ENCODE data around the gene MAEL.

The MAEL gene

GRCh38 chr1:166988974-166989515 lies at the start of gene MAEL:
TSS of gene MAEL (plus strand) at chr1:166989280. CDS start at chr1:166989353, 73 bp downstream.
- no peak for DNase-seq (ENCODE audit: low read depth in 2 of 2)

DNA sequence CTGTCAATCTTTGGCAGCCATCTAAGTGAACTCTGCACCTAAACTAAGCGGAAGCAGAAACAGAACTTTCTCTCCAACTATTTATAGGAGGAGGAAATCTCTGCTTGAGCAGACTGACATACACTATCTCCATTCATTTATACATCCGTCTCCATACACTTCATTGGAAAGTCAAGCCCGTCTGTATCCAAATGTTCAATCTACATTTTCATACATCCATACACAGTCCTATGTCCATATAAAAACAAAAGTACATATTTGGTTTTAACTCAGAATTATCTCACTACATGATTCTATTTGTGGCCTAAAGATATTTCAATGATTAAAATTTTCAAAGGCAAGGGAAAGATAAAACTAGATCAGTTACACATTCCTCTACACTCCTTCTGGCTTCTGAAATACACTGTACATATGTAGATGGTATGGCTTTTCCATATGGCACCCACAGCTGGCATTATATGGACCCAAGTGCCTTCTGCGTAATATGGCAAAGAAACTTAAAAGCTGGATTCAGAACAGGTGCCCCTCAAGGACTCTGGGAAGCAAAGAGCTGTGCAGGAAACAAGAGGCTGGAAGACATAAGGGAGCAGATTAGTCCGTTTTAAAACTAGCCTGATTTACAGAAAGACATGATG lies 49.2 kb upstream of the MAEL start:
- DNase-seq (ENCODE audit: low read depth in 2 of 2), result no peak

- DNase-seq (ENCODE audit: low read depth in 2 of 2), result peak; percentile 18 to 29
Measured at GRCh38 chr1:166944186-166944967, 44.7 kb upstream of the MAEL start.

- peak in 1 of 2 experiments; percentile 5 for DNase-seq (ENCODE audit: low read depth in 2 of 2)
Measured at GRCh38 chr1:166947398-166948043, 41.6 kb upstream of the MAEL start.

GRCh38 chr1:166948856-166949350 lies 40.2 kb upstream of the MAEL start:
- no peak for DNase-seq (ENCODE audit: low read depth in 2 of 2)

DNA sequence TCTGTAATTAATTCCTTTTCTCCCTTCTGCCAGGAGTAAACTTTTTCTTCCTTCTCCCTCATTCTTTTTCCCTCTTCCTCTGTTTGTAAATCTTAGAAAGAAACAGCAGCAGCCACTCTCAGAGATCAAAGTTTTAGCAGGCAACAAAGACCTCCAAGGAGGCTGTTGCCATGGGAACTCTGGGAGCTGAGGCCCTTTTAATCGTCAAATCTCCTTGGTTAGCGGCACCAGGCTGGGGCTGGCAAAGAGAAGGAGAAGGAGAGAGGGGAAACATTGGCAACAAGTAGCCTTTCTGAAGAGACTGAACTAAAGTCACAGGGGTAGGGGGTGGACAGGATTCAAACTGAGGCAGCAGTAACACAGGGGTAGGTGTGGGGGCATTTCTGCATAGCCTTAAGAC lies 38.9 kb upstream of the MAEL start:
- no peak for DNase-seq (ENCODE audit: low read depth in 2 of 2)

DNA sequence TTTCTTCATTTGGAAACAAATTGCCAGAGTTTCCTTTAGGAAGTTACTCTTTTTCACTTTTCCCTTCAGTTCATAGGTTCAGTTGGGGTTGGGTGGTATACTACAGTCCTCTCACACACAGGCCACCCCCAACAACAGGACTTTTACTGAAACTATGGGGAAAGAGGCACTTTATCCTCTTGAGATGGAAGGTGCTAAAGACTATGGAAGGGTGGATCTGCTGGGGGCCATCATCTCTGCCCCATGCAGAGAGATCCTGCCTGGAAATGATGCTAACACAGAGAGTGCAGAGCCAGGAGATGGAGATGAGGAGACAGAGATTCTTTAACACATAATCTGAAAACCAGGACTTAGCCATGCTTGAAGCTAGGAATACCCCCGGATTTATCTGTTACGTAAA lies 38.0 kb upstream of the MAEL start:
- no peak for DNase-seq (ENCODE audit: low read depth in 2 of 2)

- peak; percentile 21 to 24 for DNase-seq (ENCODE audit: low read depth in 2 of 2)
Measured at GRCh38 chr1:166952002-166952746, 36.9 kb upstream of the MAEL start.

GRCh38 chr1:166953491-166953890 lies 35.6 kb upstream of the MAEL start:
- no peak for DNase-seq (ENCODE audit: low read depth in 2 of 2)

GRCh38 chr1:166956057-166956850 lies 32.8 kb upstream of the MAEL start:
- DNase-seq (ENCODE audit: low read depth in 2 of 2), result no peak

GRCh38 chr1:166956872-166957271 lies 32.2 kb upstream of the MAEL start:
- no peak for DNase-seq (ENCODE audit: low read depth in 2 of 2)

DNA sequence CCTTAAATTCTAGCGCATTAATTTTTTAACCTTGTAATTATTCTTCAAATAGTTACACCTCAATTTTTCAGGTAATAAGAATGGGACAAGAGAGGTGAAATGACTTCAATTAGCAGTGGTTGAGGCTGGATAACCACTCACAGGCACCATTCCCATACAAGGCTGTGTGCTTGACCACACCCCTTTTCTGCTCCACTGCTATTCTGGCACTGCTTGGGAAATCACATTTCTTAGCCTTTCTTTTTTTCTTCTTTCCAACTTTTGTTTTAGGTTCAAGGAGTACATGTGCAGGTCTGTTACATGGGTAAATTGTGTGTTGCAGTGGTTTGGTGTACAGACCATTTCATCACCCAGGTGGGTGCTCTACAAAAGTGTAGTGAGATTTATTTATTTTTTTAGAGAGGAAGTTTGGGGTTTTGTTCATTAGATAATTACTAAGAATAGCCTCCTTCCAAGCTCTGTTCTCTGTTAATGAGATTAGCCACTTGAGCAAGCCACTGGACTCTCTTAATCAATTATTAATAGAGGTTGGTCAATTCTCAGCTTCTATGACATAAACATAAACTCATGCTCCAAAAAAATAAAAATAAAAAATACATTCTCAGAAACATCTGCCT lies 28.1 kb upstream of the MAEL start:
- no peak for DNase-seq (ENCODE audit: low read depth in 2 of 2)

GRCh38 chr1:166969074-166969677 lies 19.9 kb upstream of the MAEL start:
- no peak for DNase-seq (ENCODE audit: low read depth in 2 of 2)

DNA sequence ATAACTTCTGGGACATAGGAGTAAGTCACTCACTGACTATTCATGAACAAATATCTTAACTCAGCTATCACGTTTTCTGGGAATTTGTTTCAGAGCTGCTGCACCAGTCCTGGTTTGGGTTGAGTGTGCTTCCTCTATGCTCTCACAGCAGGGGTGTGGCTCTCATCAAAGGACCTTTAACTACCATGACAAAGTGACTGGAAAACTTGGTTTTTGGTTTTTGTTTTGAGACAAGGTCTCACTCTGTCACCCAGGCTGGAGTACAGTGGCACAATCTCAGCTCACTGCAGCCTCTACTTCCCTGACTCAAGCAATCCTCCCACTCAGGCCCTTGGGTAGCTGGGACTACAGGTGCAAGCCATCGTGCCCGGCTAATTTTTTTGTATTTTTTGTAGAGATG lies 17.8 kb upstream of the MAEL start:
- no peak for DNase-seq (ENCODE audit: low read depth in 2 of 2)

DNA sequence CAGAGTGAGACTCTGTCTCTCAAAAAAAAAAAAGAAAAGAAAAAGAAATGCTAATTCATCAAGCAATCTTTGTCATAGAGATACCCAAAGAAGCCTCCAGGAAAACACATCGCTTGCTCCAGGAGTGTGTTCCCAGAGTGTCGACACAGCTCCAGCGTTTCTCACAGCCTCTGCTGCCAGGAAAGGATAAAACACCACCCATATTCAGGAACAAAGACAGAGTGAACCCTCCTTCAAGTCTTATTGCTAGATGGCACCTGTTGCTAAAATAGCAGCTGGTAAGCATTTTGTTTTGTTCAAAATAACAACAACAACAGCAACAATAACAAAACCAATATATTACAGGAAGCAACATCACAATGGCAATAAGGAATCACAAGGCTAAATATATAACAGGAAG lies 16.9 kb upstream of the MAEL start:
- DNase-seq (ENCODE audit: low read depth in 2 of 2), result no peak

DNA sequence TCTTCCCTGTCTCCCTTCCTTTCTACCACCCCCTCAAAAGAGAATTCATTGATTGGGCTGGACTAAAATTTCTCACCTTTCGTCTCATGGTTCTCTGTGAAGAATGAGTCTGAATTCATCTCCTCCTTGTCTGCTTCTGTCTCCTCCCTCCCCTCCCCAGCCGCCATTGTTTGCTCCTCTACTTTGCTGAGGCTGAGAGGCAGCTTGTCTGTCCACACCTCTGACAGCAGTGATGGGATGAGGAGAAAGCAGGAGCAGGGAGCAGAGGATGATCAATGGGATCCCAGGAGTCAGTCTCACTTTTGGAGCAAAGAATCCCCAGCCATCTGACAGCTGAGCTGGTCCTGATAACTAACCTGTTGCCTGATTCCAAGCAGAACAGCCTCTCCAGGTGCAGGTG lies 16.3 kb upstream of the MAEL start:
- no peak for DNase-seq (ENCODE audit: low read depth in 2 of 2)

DNA sequence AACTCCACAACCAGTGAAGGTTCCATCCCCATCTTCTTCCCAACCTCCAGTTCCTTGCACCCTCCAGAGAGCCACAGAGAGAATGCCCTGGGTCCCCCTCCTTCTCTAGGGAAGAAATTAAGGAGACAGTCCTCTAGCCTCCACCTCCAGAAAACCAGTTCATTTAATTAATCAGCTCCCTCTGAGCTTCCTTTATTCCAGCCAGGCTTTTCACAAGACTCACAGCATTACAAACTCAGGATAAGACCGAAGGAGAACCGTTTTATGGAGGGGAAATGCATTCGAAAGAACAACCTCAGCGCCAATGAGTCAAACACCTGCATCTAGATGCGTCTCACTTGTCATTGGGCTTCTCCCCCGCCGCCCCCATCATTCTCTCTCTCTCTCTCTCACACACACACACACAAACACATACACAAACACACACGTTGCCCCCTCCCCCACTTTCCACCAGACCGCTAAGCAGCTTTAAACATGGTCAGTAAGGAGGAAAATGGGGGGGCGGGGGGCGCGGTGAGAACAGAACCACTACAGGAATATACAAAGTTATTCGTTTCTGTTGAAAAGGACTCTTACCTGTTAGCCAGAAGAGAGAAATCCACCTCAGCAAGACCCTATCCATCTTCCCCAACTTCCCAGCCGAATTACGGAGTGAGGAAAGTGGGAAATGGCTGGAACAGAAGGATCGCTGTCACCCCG lies 14.3 kb upstream of the MAEL start:
- no peak for DNase-seq (ENCODE audit: low read depth in 2 of 2)

- DNase-seq (ENCODE audit: low read depth in 2 of 2), result no peak
Measured at GRCh38 chr1:166975361-166976129, 13.5 kb upstream of the MAEL start, which contains the start of gene ILDR2. TSS of gene ILDR2 (minus strand) at chr1:166975540. CDS start at chr1:166975268, 272 bp downstream.
